CD4-positive, alpha-beta T cell treated with Interleukin-17A for 4 hours (primary cell): ENCODE data around the gene PIK3C2A.
A peak's percentile ranks its signal among the peaks of the same experiment; 100 is the strongest.
"Not testable (repeated sequence)": the region's sequence is repeated elsewhere in the genome, so short reads cannot be mapped to it uniquely, and the experiment has no call there.

Source experiments
- DNase-seq: peaks from one replicate; pipeline ENCODE4 v3.0.0-alpha.2; 2020; ENCODE audit warnings: mixed read lengths

Gene PIK3C2A, protein sequence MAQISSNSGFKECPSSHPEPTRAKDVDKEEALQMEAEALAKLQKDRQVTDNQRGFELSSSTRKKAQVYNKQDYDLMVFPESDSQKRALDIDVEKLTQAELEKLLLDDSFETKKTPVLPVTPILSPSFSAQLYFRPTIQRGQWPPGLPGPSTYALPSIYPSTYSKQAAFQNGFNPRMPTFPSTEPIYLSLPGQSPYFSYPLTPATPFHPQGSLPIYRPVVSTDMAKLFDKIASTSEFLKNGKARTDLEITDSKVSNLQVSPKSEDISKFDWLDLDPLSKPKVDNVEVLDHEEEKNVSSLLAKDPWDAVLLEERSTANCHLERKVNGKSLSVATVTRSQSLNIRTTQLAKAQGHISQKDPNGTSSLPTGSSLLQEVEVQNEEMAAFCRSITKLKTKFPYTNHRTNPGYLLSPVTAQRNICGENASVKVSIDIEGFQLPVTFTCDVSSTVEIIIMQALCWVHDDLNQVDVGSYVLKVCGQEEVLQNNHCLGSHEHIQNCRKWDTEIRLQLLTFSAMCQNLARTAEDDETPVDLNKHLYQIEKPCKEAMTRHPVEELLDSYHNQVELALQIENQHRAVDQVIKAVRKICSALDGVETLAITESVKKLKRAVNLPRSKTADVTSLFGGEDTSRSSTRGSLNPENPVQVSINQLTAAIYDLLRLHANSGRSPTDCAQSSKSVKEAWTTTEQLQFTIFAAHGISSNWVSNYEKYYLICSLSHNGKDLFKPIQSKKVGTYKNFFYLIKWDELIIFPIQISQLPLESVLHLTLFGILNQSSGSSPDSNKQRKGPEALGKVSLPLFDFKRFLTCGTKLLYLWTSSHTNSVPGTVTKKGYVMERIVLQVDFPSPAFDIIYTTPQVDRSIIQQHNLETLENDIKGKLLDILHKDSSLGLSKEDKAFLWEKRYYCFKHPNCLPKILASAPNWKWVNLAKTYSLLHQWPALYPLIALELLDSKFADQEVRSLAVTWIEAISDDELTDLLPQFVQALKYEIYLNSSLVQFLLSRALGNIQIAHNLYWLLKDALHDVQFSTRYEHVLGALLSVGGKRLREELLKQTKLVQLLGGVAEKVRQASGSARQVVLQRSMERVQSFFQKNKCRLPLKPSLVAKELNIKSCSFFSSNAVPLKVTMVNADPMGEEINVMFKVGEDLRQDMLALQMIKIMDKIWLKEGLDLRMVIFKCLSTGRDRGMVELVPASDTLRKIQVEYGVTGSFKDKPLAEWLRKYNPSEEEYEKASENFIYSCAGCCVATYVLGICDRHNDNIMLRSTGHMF (N-terminal part only)

GRCh38 chr11:17207317-17208256, at the start of gene PIK3C2A:
TSS of gene PIK3C2A (minus strand) at chr11:17207986. CDS start at chr11:17169741, 38,245 bp downstream.
- DNase-seq: peak; percentile 97

DNA sequence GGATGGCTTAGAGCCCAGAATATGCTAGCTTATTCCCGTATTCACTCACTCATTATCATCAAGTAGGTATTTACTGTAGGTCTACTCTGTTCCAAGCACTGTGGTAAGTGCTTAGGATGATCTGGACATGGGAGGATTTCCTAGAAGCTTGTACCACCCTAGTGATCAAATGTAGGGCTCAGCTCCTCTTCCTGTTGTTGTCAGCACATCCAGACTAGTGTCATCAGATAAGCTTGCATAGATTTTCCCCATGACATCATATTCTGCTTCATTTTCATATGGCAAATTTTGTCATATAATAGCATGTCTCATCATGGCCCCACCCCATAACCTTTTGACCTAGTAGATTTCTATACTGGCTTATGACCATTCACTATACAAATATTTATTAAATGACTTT, 49.4 kb upstream of the PIK3C2A start:
- DNase-seq: no peak

GRCh38 chr11:17256512-17256911, 48.7 kb upstream of the PIK3C2A start:
- no peak for DNase-seq

DNA sequence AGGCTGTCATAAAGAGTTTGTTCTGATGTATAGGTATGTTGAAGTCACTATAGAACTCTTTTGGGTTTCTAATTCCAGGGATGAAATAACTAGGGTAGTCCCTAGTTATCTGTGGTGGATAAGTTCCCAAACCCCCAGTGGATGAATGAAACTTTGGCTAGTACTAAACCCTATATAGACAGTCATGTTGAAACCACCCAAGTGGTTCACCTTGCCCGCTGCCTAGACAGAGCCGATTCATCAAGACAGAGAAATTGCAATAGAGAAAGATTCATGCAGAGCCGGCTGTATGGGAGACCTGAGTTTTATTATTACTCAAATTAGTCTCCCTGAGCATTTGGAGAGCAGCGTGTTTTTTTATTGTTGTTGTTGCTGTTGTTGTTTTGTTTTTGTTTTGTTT, 44.9 kb upstream of the PIK3C2A start:
- no peak for DNase-seq

DNA sequence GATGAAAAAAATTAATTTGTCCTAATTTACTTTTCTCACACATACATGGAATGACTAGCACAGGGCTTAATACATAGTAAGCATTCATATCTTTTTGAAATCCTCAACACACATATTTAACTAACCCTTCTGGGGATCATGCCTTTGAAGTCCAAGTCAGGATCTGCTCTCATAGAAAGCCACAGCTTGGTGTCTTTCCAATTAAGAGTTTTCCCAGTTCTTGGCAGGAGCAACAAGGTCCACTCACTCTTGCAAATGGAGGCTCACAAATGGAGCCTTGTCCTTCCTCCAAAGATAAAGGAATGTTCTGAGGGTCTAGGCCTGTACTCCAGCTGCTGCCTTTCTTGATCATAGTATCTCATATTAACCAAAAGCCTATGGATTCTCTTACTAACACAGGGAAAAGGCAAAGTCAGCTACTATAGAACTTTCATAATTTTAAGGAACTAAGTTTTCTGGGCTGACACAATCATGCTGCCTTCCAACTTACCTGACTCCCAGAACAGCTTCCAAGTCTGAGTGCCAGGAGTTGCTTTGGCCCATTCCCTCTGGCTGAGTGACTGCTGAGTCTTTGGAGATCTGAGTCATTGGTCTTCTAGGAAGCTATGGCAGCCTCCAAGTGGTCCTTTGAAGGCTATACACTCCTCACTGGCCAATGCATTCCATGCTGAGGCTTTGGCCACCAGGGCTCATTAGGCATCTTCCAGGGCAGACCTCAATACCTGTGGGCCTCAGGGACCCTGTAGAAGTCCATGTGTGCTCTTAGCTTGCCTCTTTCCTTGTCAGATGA, 43.0 kb upstream of the PIK3C2A start:
- no peak for DNase-seq

DNA sequence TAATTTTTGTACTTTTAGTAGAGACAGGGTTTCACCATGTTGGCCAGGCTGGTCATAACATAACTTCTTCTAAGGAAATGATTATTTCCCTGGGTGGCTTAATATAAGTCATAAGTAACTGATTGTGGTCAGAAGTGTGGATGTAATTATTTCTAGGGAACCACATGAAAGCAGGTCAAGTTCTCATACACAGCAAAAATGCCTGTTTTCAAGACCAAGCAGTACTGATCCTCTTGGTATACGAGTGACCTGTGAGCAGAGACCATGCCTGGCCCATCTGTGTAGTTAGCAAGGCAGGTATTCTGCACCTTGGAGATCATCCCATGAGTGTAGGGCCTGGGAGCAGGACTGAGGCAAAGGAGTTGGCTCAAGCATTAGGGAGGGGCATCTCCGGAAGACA, 36.3 kb upstream of the PIK3C2A start:
- DNase-seq: no peak

DNA sequence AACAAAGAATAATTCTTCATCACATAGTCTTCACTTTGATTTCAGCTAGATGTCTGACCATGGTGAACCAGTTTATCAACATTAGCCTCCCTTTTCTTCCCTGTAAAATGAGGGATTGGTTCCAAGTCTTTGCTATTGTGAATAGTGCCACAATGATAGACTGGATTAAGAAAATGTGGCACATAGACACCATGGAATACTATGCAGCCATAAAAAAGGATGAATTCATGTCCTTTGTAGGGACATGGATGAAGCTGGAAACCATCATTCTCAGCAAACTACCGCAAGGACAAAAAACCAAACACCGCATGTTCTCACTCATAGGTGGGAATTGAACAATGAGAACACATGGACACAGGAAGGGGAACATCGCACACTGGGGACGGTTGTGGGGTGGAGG, 35.2 kb upstream of the PIK3C2A start:
- DNase-seq: not testable (repeated sequence)

DNA sequence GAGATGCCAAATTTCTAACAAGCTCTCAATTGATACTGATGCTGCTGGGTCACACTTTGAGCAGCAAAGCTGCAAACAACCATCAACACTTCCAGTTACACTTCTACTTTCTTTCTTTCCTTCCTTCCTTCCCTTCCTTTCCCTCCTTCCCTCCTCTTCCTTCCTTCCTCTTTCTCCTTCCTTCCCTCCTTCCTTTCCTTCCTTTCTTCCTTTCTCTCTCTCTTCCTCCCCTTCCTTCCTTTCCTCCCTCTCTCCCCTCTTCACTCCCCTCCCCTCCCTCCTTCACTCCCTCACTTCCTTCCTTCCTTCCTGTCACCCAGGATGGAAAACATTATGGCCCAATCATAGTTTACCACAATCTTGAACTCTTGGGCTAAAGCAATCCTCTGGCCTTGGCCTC, 33.0 kb upstream of the PIK3C2A start:
- DNase-seq: no peak

DNA sequence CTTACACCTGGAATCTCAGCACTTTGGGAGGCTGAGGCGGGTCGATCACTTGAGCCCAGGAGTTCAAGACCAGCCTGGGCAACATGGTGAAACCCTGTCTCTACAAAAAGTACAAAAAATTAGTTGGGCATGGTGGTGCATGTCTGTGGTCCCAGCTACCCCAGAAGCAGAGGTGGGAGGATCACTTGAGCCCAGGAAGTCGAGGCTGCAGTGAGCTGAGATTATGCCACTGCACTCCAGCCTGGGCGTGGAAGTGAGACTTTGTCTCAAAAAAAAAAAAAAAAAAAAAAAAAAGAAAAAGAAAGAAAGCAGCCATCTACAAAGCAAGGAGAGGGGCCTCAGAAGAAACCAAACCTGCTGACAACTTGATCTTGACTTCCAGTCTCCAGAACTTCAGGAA, 32.1 kb upstream of the PIK3C2A start:
- not testable (repeated sequence) for DNase-seq

DNA sequence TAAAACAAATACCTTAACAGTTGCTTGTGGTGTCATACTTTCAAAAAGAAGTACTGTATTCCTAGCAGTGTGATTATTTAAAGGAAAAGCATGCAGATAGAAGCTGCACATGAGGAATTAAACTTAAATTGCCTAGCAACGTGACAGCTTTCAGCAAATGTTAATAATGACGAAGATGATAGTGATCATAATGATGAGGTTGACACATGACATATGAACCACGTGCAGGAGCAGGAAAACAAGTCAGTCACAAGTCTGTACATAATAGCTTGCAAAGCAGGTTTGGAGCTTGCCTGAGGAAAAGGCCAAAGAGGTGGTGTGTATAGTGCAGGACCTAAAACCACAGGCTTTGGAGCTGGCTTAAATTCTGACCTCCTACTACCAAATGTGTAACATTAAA, 30.6 kb upstream of the PIK3C2A start:
- no peak for DNase-seq

DNA sequence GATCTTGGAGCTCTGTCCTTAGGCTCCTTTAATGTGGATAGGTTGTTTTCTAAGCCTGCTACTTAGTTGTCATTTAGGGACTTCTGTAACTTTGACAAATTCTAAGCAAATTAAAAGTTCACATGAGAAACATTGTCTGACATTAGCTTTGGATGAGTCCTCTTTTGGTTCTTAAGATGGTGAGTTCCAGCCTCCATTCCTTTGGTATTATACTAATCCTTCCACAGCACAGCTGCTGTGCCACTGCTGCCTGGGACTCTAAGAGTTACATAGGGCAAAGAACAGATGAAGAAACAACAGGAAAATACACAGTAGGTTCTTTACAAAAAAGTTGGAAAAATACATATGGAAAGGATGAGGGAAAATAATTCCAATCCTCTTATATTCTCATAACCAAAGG, 25.3 kb upstream of the PIK3C2A start:
- DNase-seq: no peak

GRCh38 chr11:17230867-17231851, 23.4 kb upstream of the PIK3C2A start:
- no peak for DNase-seq

DNA sequence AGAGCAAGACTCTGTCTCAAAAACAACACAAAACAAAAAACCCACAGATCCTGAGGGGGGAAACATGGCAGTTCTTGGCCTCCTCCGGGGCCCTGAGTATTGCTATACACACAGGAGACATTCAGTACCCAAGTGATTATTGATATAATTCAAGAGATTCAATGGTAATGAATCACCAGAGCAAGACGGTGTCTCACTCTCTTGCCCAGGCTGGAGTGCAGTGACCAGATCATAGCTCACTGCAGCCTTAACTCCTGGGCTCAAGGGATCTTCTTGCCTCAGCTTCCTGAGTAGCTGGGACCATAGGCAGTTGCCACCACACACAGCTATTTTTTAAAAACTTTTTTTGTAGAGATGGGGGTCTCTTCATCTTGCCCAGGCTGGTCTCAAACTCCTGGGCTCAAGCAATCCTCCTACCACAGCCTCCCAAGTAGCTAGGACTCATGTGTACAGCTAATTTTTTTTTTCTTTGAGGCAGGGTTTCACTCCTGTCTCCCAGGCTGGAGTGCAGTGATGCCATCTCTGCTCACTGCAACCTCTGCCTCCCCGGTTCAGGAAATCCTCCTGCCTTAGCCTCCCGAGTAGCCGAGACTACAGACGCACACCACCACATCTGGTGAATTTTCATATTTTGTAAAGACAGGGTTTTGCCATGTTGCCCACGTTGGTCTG, 21.8 kb upstream of the PIK3C2A start:
- DNase-seq: no peak

DNA sequence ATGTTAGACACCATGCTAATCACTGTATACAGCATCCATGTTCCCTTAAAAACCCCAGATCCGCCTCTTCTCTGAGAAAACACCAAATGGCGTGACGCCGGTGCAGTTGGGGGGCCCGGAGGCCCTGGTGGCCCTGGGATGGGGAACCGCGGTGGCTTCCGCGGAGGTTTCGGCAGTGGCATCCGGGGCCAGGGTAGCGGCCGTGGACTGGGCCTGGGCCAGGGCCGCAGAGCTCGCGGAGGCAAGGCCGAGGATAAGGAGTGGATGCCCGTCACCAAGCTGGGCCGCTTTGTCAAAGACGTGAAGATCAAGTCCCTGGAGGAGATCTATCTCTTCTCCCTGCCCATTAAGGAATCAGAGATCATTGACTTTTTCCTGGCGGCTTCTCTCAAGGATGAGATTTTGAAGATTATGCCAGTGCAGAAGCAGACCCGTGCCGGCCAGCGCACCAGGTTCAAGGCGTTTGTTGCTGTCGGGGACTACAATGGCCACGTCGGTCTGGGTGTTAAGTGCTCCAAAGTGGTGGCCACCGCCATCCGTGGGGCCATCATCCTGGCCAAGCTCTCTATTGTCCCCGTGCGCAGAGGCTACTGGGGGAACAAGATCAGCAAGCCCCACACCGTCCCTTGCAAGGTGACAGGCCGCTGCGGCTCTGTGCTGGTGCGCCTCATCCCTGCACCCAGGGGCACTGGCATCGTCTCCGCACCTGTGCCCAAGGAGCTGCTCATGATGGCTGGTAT, 20.6 kb upstream of the PIK3C2A start:
- DNase-seq: not testable (repeated sequence)

GRCh38 chr11:17224727-17225126, 16.9 kb upstream of the PIK3C2A start:
- no peak for DNase-seq

GRCh38 chr11:17221968-17222367, 14.2 kb upstream of the PIK3C2A start:
- no peak for DNase-seq

DNA sequence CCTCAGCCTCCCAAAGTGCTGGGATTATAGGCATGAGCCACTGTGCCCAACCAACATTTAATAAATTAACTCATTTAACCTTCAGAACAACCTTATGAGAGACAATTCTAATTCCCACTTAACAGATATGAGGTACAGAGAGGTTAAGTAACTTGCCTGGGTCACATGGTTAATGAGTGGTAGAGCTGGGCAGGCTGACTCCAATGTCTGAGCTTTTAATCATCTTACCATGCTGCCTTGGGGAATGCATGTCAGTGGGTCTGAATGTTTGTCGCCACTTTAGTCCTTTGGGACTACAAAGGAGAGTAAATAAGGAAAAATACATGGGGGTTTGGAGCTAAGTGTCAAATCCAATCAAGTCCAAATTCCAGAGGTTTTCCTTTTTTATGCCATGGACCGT, 11.2 kb upstream of the PIK3C2A start:
- DNase-seq: no peak

DNA sequence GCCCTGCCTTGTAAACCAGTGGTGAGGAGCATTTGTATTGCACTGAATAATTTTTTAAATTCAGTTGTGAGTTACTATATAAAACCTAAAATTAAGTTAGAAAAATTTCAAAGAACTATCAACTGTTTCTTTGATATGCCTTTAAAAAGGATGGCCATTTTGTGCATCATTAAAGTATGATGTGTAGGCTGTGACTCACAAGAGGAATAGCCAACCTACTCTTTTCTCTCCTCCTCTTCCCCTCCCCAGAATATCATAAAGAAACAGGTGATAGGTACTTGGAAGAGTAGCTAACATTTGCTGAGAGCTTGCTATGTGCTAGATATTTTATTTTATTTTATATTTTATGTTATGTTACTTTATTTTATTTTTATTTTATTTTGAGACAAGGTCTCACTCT, 10.6 kb upstream of the PIK3C2A start:
- DNase-seq: no peak

DNA sequence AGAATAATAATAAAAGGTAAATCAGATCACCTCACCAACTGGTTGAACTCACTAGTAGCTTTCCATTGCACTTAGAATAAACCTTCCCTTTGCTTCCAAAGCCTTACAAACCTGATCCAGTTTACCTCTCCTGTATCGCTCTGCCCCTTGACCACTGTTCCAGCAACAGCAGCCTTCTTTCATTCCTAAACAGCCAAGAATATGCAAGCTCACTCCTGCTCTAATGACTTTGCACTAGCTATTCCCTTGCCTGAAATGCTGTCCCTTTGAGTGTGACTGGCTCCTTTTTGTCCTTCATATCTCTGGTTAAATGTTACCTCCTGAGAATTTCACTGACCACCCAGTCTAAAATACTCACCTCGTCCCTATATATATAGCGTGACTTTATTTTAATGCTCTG, 9.6 kb upstream of the PIK3C2A start:
- DNase-seq: no peak
